ENCODE measurements around the gene PCDHGB3. TPM values are rescaled to one million over a fixed set of nuclear protein-coding genes. Genes with fewer than 3 reads are reported as not detected.

PCDHGB3 gene
- total RNA-seq, 1 experiment from 2014 or later = 1.6 TPM

DNA sequence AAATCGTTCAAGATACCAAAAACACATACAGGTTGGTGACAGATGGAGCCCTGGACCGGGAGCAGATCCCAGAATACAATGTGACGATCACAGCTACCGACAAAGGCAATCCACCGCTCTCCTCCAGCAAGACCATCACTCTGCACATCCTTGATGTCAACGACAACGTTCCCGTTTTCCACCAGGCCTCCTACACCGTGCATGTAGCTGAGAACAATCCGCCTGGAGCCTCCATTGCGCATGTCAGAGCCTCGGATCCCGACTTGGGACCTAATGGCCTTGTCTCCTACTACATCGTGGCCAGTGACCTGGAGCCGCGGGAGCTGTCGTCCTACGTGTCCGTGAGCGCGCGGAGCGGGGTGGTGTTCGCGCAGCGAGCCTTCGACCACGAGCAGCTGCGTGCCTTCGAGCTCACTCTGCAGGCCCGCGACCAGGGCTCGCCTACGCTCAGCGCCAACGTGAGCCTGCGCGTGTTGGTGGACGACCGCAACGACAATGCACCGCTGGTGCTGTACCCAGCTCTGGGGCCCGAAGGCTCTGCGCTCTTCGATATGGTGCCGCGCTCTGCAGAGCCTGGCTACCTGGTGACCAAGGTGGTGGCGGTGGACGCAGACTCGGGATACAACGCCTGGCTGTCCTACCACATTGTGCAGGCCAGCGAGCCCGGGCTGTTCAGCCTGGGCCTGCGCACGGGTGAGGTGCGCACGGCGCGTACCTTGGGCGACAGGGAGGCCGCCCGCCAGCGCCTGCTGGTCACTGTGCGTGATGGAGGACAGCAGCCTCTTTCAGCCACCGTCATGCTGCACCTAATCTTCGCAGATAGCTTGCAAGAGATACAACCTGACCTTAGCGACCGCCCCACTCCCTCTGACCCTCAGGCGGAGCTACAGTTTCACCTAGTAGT is 1.8 kb downstream of the PCDHGB3 start:
- H3K36me3 Mint-ChIP-seq (ENCODE audit: insufficient read depth in 1 of 3, low read depth in 3 of 3) = peaks cover 36 to 48% (median 46%) of the 10 kb centered on the region in 3 experiments
- H3K4me3 Mint-ChIP-seq = no peak overlapping the region

More for the DNA sequence above, 1.8 kb downstream of the PCDHGB3 start:
- DNase-seq = no peak
- no peak overlapping the region for H3K27ac ChIP-seq (ENCODE audit: insufficient read length, low read depth, low read length)
- no peak overlapping the region for H3T11ph ChIP-seq (ENCODE audit: low read length)
- no peak overlapping the region for H2BK120ac ChIP-seq (ENCODE audit: low read depth, low read length, poor library complexity, severe bottlenecking)
- H4K8ac ChIP-seq (replicated peaks; ENCODE audit: insufficient read length, low read depth, low read length) = no peak overlapping the region
- no peak overlapping the region for H2AK5ac ChIP-seq (ENCODE audit: insufficient read length, low read length)
- H3K9ac ChIP-seq (ENCODE audit: extremely low read depth, insufficient read length, low read length) = no peak overlapping the region
- H3K4me1 Mint-ChIP-seq = no peaks in the 10 kb centered on the region
- H2AFZ ChIP-seq (ENCODE audit: low read length) = no peak overlapping the region
- no peak overlapping the region for H3K23ac ChIP-seq (ENCODE audit: insufficient read length, low read depth, low read length)
- H3K27ac Mint-ChIP-seq = no peak overlapping the region
- no peak overlapping the region for H2BK12ac ChIP-seq (ENCODE audit: insufficient read length, low read depth, low read length)
- H3K27me3 ChIP-seq (ENCODE audit: insufficient read depth, low read length) = no peaks in the 10 kb centered on the region
- no peak for TF ChIP-seq CTCF (conservative IDR thresholded peaks at IDR 0.05)
- H3K79me1 ChIP-seq (ENCODE audit: insufficient read depth, low read depth, low read length, poor library complexity, severe bottlenecking) = no peaks in the 10 kb centered on the region
- no peak overlapping the region for H3K14ac ChIP-seq (ENCODE audit: insufficient read depth, low read length)
- H3K9me3 ChIP-seq (ENCODE audit: control insufficient read depth, low read depth, low read length) = peaks cover 34% of the 10 kb centered on the region
- no CpG with 5 or more reads among the region's 69 CpGs for WGBS (ENCODE audit: extremely low coverage, insufficient read length, low lambda C conversion rate)
- no peaks in the 10 kb centered on the region for H3K23me2 ChIP-seq (ENCODE audit: insufficient read length, low read depth, low read length, poor library complexity, severe bottlenecking)
- no peak overlapping the region for H3K56ac ChIP-seq (ENCODE audit: insufficient read length, low read depth, low read length)
- no peak overlapping the region for H3K4ac ChIP-seq (ENCODE audit: low read depth, low read length)
- no peaks in the 10 kb centered on the region for H3K4me1 ChIP-seq (ENCODE audit: insufficient read depth, low read length)
- no peaks in the 10 kb centered on the region for H3K79me2 ChIP-seq (ENCODE audit: insufficient read depth, low read length)
- H3K4me2 ChIP-seq (ENCODE audit: insufficient read depth, insufficient read length, low read length) = no peak overlapping the region
- H4K91ac ChIP-seq (ENCODE audit: insufficient read length, low read depth, low read length) = no peak overlapping the region
- H2BK15ac ChIP-seq (ENCODE audit: low read depth, low read length) = no peak overlapping the region
- no peak overlapping the region for H4K5ac ChIP-seq (ENCODE audit: insufficient read length, low read depth, low read length)
- H3K18ac ChIP-seq (ENCODE audit: insufficient read length, low read depth, low read length) = no peak overlapping the region
- H2BK20ac ChIP-seq (ENCODE audit: low read depth, low read length, poor library complexity, severe bottlenecking) = no peak overlapping the region
- peaks cover 59 to 61% of the 10 kb centered on the region in 2 experiments for H3K9me3 Mint-ChIP-seq
- peaks cover 9% of the 10 kb centered on the region for H3K27me3 Mint-ChIP-seq (ENCODE audit: low read depth)
- no peaks in the 10 kb centered on the region for H4K20me1 ChIP-seq (ENCODE audit: control insufficient read depth, insufficient read depth, insufficient read length)
- no peak overlapping the region for H2BK5ac ChIP-seq (ENCODE audit: insufficient read length, low read length)

Measured in H9 (cell line).